K562 (cell line): ENCODE data around the gene NDUFB7. TPM values are rescaled to one million over a fixed set of nuclear protein-coding genes. Genes with fewer than 3 reads are reported as not detected.

ENCODE experiments used
- CHD7 ChIP-seq: fragments of 200-600 bp; sonication (generic); IDR thresholded peaks from one replicate; pipeline ENCODE4 v1.6.1; 2012; ENCODE audit warnings: mild to moderate bottlenecking, low read depth, low read length, inconsistent platforms
- ELF1 ChIP-seq: fragments of 200-800 bp; sonication (Bioruptor generic); IDR thresholded peaks from 2 replicates; pipeline ENCODE4 v1.6.1; 2016; ENCODE audit warnings: missing genetic modification characterization, missing compliant biosample characterization
- FOXJ3 ChIP-seq: sonication (generic); formaldehyde crosslinking; IDR thresholded peaks from 2 replicates; pipeline ENCODE4 v1.4.0; 2020; ENCODE audit warnings: mild to moderate bottlenecking, missing genetic modification reagents
- FOXP4 ChIP-seq: sonication (generic); formaldehyde crosslinking; IDR thresholded peaks from 2 replicates; pipeline ENCODE4 v1.8.0; 2022; ENCODE audit warnings: mild to moderate bottlenecking, missing genetic modification reagents, borderline replicate concordance
- ID3 ChIP-seq, 2 experiments: fragments of 250-450 bp in 1 of 2; fragments of 450-650 bp in 1 of 2; sonication (Bioruptor Pico) in 1 of 2; IDR thresholded peaks; 2 replicates each; pipeline versions ENCODE4 v1.6.1 to v1.8.0; 2016 to 2021; ENCODE audit warnings: mild to moderate bottlenecking in 2 of 2, moderate library complexity in 2 of 2, missing compliant biosample characterization in 1 of 2, missing genetic modification characterization in 1 of 2
- MED1 ChIP-seq: sonication (generic); formaldehyde crosslinking; IDR thresholded peaks from 2 replicates; pipeline ENCODE4 v1.8.1; 2023; ENCODE audit warnings: missing genetic modification reagents, borderline replicate concordance
- NCOA6 ChIP-seq: fragments of 450-650 bp; IDR thresholded peaks from 2 replicates; pipeline ENCODE4 v1.6.1; 2017; ENCODE audit warnings: mild to moderate bottlenecking
- RFX5 ChIP-seq: IDR thresholded peaks from 2 replicates; pipeline ENCODE4 v1.6.1; 2011; ENCODE audit warnings: low read depth, mild to moderate bottlenecking, improper control_type of control experiment, low read length
- WHSC1 ChIP-seq: IDR thresholded peaks from one replicate; pipeline ENCODE4 v1.6.1; 2012; ENCODE audit warnings: low read length, control low read depth, inconsistent platforms
- ZC3H4 ChIP-seq: sonication (generic); formaldehyde crosslinking; IDR thresholded peaks from 2 replicates; pipeline ENCODE4 v1.9.0; 2021; ENCODE audit warnings: missing genetic modification reagents, borderline replicate concordance
- ZNF184 ChIP-seq: sonication (generic); formaldehyde crosslinking; IDR thresholded peaks from 2 replicates; pipeline ENCODE4 v1.5.0; 2020; ENCODE audit warnings: missing genetic modification reagents
- ZNF583 ChIP-seq: fragments of 250-450 bp; sonication (Bioruptor Pico); IDR thresholded peaks from 2 replicates; pipeline ENCODE4 v1.4.0; 2020
- polyA plus RNA-seq, 8 experiments: library from polyadenylated mRNA; depleted of rRNA in 4 of 8; stranded (reverse) in 5 of 8; unstranded in 3 of 8; fragments of >200 nt; fragmentation: Nextera tagmentation in 2 of 8; fragmentation: Illumina TruSeq in 1 of 8; extraction: Ambion mirVana in 2 of 8; extraction: Trizol in 1 of 8; gene quantifications; 2 replicates each; pipeline versions ENCODE4 v1.2.1 to v1.2.3, GENCODE V29; 2011 to 2014; ENCODE audit warnings: inconsistent platforms in 1 of 8, missing spikeins in 1 of 8
- total RNA-seq, 7 experiments: library from RNA; depleted of rRNA in 6 of 7; stranded (reverse); fragments of >200 nt in 6 of 7; fragmentation: Illumina TruSeq in 2 of 7; extraction: Trizol in 2 of 7; gene quantifications; 2 replicates each; pipeline versions ENCODE4 v1.2.1 to v1.2.3, GENCODE V29; 2011 to 2021; ENCODE audit warnings: low replicate concordance in 1 of 7

Gene NDUFB7
- total and polyA plus RNA-seq, 9 of the 15 experiments (the other 6 are each of a cell fraction or from before 2014, with no cell fraction given) = 14.9 to 842 (median 137) TPM

GRCh38 chr19:14529254-14530004 lies 42.4 kb downstream of the NDUFB7 start, which contains the start of gene TECR (continued):
- TF ChIP-seq CHD7 (no peak), ID3 (CRISPR knock-in tag; IDR thresholded peaks at IDR 0.05) (no peak), ID3 (tag; IDR thresholded peaks at IDR 0.05) (no peak), ZNF583 (CRISPR knock-in tag) (no peak), ELF1 (no peak), ZC3H4 (CRISPR knock-in tag) (no peak), NCOA6 (no peak), MED1 (CRISPR knock-in tag) (no peak), RFX5 (no peak), ZNF184 (CRISPR knock-in tag) (no peak), FOXJ3 (CRISPR knock-in tag) (no peak), FOXP4 (no peak), WHSC1 (no peak)
